Common myeloid progenitor, CD34-positive (primary cell): ENCODE results near the gene SCN9A.

Experiments used
- CTCF ChIA-PET: fragments of 350-600 bp; sonication (Branson Sonifier 250); formaldehyde crosslinking; loops from one replicate; lab custom pipeline; 2021; ENCODE audit warnings: antibody characterized with exemption; lab: Charles Lee
- POLR2A ChIA-PET: fragments of 350-600 bp; sonication (Branson Sonifier 250); formaldehyde crosslinking; loops from one replicate; lab custom pipeline; 2021; ENCODE audit warnings: antibody characterized with exemption; lab: Charles Lee
- DNase-seq, 3 donors: peaks; one replicate each; pipeline versions ENCODE4 v3.0.0 to v3.0.0-alpha.2; 2013
- H3K27ac ChIP-seq, 2 experiments: 1 replicate in 1 of 2; 2 replicates in 1 of 2; pipeline ENCODE4 v1.7.0; 2013; ENCODE audit warnings: inconsistent platforms in 2 of 2, low read length in 2 of 2, mild to moderate bottlenecking in 2 of 2, low read depth in 1 of 2, moderate library complexity in 1 of 2; ENCODE audit not compliant: severe bottlenecking in 2 of 2, insufficient read depth in 1 of 2, poor library complexity in 1 of 2
- H3K27me3 ChIP-seq, 5 experiments: replicated peaks in 2 of 5; 1 replicate in 3 of 5; 2 replicates in 2 of 5; pipeline versions ENCODE4 v1.6.1 to v1.7.0; 2013; ENCODE audit warnings: low read length in 4 of 5, mild to moderate bottlenecking in 2 of 5, moderate library complexity in 2 of 5, inconsistent platforms in 1 of 5; ENCODE audit not compliant: insufficient read depth in 5 of 5, control insufficient read depth in 4 of 5
- H3K36me3 ChIP-seq, 4 experiments: 1 replicate in 2 of 4; 2 replicates in 2 of 4; pipeline versions ENCODE4 v1.6.1 to v1.7.0; 2013; ENCODE audit warnings: low read length in 3 of 4, control low read depth in 1 of 4, mild to moderate bottlenecking in 1 of 4; ENCODE audit not compliant: control insufficient read depth in 4 of 4, insufficient read depth in 4 of 4
- H3K4me1 ChIP-seq, 4 experiments: 1 replicate in 3 of 4; 2 replicates in 1 of 4; pipeline versions ENCODE4 v1.6.1 to v1.7.1; 2013; ENCODE audit warnings: low read length in 3 of 4, mild to moderate bottlenecking in 3 of 4, control low read depth in 1 of 4, inconsistent platforms in 1 of 4, moderate library complexity in 1 of 4; ENCODE audit not compliant: control insufficient read depth in 4 of 4, insufficient read depth in 4 of 4; ENCODE audit errors: control extremely low read depth in 1 of 4
- H3K4me3 ChIP-seq, 7 experiments: 1 replicate in 4 of 7; 2 replicates in 3 of 7; pipeline versions ENCODE4 v1.5.1 to v1.7.0; 2013; ENCODE audit warnings: mild to moderate bottlenecking in 7 of 7, low read length in 6 of 7, moderate library complexity in 6 of 7, inconsistent platforms in 2 of 7, low read depth in 2 of 7, control low read depth in 1 of 7; ENCODE audit not compliant: insufficient read depth in 4 of 7, control insufficient read depth in 1 of 7; ENCODE audit errors: extremely low read depth in 1 of 7
- H3K9me3 ChIP-seq, 5 experiments: 1 replicate in 4 of 5; 2 replicates in 1 of 5; pipeline versions ENCODE4 v1.6.1 to v1.7.1; 2013; ENCODE audit warnings: low read length in 4 of 5, mild to moderate bottlenecking in 2 of 5, inconsistent platforms in 1 of 5, low read depth in 1 of 5, moderate library complexity in 1 of 5; ENCODE audit not compliant: control insufficient read depth in 4 of 5, insufficient read depth in 2 of 5; ENCODE audit errors: control extremely low read depth in 1 of 5
- WGBS: methylation state at CpG from one replicate; pipeline ENCODE4 v1.1.5; 2013; ENCODE audit not compliant: insufficient coverage; 5-methylcytosine and 5-hydroxymethylcytosine counted together

Gene SCN9A

DNA sequence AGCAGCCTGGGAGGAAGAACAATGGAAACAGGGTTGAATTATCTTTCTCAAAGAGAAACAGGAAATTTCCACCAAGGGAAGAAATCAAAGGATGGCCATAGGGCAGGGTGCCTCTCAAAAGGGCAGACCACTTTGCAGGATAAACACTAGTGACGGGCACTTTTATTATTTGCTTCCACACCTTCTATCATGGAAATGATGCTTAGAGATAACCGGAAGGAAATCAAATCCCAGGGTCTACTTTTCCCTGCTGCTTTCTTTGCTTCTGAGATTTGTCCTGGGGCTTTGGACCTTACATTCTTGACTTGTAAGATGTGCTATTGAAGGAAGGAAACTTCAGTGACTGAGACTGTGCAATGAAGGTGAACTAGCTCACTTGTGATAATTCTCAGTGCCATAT is 1.1 kb upstream of the SCN9A start:
- Histone ChIP-seq H3K9me3 (no peaks in the 10 kb centered on the region), H3K27ac (no peak overlapping the region), H3K27me3 (no peaks in the 10 kb centered on the region), H3K4me1 (peaks cover 10 to 34% (median 24%) of the 10 kb centered on the region in 4 experiments), H3K4me3 (peak overlapping the region in 4 of 7 experiments; percentile 83 to 94 (median 93)), H3K36me3 (no peaks in the 10 kb centered on the region)
- WGBS = 89% methylated on average over 2 of the region's 2 CpGs
- ChIA-PET CTCF (interaction anchor here (1.2 to 2.1 kb wide), 2 partner anchors 9 to 16 kb away, joined by 5 to 8 read pairs; no protein-coding TSS in a partner anchor), POLR2A (no interaction called here)
- no peak for DNase-seq

DNA sequence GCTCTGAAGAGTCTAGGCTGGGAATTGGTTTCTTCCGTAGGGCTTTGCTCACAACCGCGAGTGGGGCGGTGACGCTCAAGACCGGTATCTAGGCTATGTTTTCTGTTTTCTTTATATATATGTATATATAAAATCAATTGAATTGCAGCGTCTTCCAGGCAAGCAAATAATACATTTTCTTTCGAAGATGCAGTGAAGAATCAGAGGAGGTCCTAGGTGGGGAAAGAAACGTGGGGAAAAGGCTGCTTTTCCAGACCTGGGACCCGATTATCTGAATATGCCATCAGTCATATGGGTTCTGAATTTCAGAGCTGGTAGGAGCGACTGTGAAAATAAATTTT is 714 bp upstream of the SCN9A start:
- no peak for DNase-seq
- CTCF ChIA-PET = interaction anchor here (1.2 to 1.9 kb wide), 4 partner anchors 8 to 26 kb away, joined by 3 to 14 read pairs (median 4); no protein-coding TSS in a partner anchor
- Histone ChIP-seq H3K4me1 (peaks cover 10 to 34% (median 24%) of the 10 kb centered on the region in 4 experiments), H3K4me3 (peak overlapping the region; percentile 66 to 94 (median 88)), H3K27me3 (no peaks in the 10 kb centered on the region), H3K36me3 (no peaks in the 10 kb centered on the region), H3K9me3 (no peaks in the 10 kb centered on the region), H3K27ac (peak overlapping the region in 1 of 2 experiments; percentile 58)
- POLR2A ChIA-PET = no interaction called here
- 8% methylated on average over 4 of the region's 11 CpGs for WGBS

DNA sequence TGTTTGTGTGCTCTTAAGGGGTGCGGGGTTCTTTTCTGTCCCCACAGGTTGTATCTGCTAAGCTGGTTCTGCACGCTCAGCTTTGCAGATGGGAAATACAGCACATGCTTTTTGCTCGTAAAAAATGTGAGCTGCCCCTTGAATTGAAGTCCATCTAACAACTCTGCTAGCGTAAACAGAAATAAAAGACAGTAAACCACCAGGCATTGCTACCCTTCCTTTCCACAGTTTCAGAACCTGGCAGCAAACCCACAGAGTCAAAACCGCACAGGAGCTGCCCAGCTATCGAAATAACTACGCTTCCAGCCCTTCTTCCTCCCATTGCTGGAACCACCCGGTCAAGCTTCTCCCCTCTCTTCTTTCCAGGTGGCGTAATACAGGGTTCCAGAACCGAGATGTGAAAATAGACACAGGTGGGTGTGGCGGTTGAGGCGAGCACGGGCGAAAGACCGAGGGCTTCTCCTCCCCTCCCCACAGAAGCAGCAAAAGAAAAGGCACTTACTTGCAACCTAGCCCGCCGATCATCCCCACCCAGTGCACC is 479 bp downstream of the SCN9A start:
- peak overlapping the region in 1 of 2 experiments; percentile 68 for H3K27ac ChIP-seq
- CTCF ChIA-PET = interaction anchor here (0.8 to 1.9 kb wide), 6 partner anchors 9 to 49 kb away, joined by 3 to 14 read pairs (median 4); no protein-coding TSS in a partner anchor

DNA sequence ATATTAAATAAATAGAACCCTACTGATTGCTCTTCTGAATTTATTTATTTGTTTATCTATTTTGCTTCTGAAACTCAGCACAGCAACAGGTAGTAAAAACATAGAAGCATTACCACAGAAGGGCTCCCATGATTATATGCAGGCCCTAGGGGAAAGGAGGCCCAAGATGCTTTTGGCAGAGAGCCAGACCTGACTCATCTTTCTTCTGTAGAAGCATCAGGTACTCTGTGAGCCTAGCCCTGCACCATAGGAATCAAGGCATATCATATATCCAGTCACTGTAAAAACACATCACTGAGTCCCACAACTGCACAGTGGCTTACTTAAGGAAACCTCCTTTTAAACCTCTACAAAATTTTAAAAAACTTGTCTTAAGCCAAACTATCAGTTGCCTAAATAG is 1.8 kb downstream of the SCN9A start:
- Histone ChIP-seq H3K4me1 (peaks cover 12 to 41% (median 26%) of the 10 kb centered on the region in 4 experiments), H3K4me3 (peak overlapping the region in 2 of 7 experiments; percentile 30 to 93), H3K27me3 (no peaks in the 10 kb centered on the region), H3K9me3 (no peaks in the 10 kb centered on the region), H3K27ac (no peak overlapping the region), H3K36me3 (no peaks in the 10 kb centered on the region)
- ChIA-PET CTCF (interaction anchor here (0.7 to 1.7 kb wide), 2 partner anchors 10 to 16 kb away, joined by 3 to 6 read pairs; no protein-coding TSS in a partner anchor), POLR2A (no interaction called here)
- DNase-seq = peak; percentile 17 to 63 (median 56)

More for the DNA sequence above, 479 bp downstream of the SCN9A start:
- 2% methylated on average over 6 of the region's 17 CpGs for WGBS
- Histone ChIP-seq H3K27me3 (no peaks in the 10 kb centered on the region), H3K4me3 (peak overlapping the region; percentile 66 to 94 (median 88)), H3K4me1 (peaks cover 12 to 41% (median 26%) of the 10 kb centered on the region in 4 experiments), H3K9me3 (no peaks in the 10 kb centered on the region), H3K36me3 (no peaks in the 10 kb centered on the region)
- POLR2A ChIA-PET = interaction anchor here (0.5 kb wide), 1 partner anchor 100 kb away, joined by 3 read pairs; no protein-coding TSS in a partner anchor
- DNase-seq = peak; percentile 14 to 73 (median 55)

DNA sequence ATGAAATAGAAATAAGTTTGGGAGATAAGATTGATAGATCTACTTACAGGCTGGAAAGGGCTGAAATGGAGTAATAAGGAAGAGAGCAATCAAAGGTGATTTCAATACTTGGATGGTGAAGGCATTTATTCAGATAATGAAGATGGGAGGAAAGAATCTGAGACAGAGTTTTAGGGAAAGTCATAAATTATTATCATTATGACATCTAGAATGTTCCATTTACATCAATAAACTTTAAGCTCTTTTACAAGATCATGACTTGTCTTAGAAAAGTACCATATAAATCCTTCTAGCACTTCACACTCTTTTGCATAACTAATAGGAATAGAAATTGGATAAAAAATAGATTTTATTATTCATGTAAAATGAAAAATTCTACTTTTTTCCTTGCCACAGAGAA is 2.2 kb downstream of the SCN9A start:
- ChIA-PET CTCF (no interaction called here), POLR2A (no interaction called here)
- peak overlapping the region in 2 of 7 experiments; percentile 13 to 93 for H3K4me3 ChIP-seq
- no peak for DNase-seq
- H3K36me3 ChIP-seq = no peaks in the 10 kb centered on the region
- no peaks in the 10 kb centered on the region for H3K9me3 ChIP-seq
- no peaks in the 10 kb centered on the region for H3K27me3 ChIP-seq
- peaks cover 12 to 41% (median 26%) of the 10 kb centered on the region in 4 experiments for H3K4me1 ChIP-seq
- no peak overlapping the region for H3K27ac ChIP-seq

DNA sequence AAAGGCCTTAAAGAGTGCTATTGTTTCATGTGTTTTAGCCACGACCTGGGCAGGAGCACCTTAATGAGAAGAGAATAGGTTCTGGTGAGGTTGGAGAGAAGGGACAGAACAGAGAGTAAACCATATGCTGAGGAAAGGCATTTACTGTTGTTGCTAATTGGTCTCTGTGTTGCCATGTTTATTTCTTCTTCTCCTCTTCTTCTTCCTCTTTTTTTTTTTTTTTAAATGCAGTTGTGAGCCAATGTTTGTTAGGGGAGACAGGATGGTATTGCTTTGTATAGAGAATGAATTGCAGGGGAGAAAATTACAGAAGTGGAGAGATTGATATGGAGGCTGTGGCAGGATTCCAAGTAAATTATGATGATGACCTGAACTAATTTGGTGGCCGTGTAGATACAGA is 2.6 kb downstream of the SCN9A start:
- ChIA-PET POLR2A (no interaction called here), CTCF (no interaction called here)
- DNase-seq = peak in 2 of 3 donors; percentile 29 to 42
- Histone ChIP-seq H3K4me1 (peaks cover 12 to 41% (median 26%) of the 10 kb centered on the region in 4 experiments), H3K27ac (no peak overlapping the region), H3K36me3 (no peaks in the 10 kb centered on the region), H3K4me3 (peak overlapping the region in 2 of 7 experiments; percentile 19 to 30), H3K9me3 (no peaks in the 10 kb centered on the region), H3K27me3 (no peaks in the 10 kb centered on the region)
- WGBS = 11% methylated on average over 1 of the region's 2 CpGs

DNA sequence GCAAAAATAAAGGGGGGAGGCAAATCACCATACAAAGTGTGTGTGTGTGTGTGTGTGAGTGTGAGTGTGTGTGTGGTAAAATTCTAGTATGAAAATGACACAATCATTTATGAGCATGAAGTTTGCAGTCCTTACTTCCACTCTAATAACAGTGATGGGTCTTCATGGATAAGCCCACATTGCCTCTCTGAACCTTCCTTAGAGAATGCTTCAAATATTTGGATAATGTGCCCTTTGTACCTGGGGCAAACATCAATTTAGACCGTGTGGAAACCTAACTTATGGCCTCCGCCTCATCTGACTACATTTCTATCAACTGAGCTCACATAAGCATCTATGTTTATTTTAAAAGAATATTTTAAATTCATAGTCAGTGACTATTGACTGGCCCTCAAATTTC is 3.7 kb downstream of the SCN9A start:
- POLR2A ChIA-PET = no interaction called here
- Histone ChIP-seq H3K4me3 (no peak overlapping the region), H3K27ac (no peak overlapping the region), H3K27me3 (no peaks in the 10 kb centered on the region), H3K4me1 (peaks cover 12 to 41% (median 25%) of the 10 kb centered on the region in 4 experiments), H3K9me3 (no peaks in the 10 kb centered on the region), H3K36me3 (no peaks in the 10 kb centered on the region)
- CTCF ChIA-PET = no interaction called here
- no peak for DNase-seq
- WGBS = no CpG with 5 or more reads among the region's 2 CpGs
